Measurements from ENCODE around the gene PRKCD. TPM values are rescaled to one million over a fixed set of nuclear protein-coding genes. Genes with fewer than 3 reads are reported as not detected.
"Not testable (repeated sequence)": the region's sequence is repeated elsewhere in the genome, so short reads cannot be mapped to it uniquely, and the experiment has no call there.

Gene PRKCD
- total RNA-seq, 2 experiments from 2014 or later, result 19.9 to 23.5 TPM

- POLR2A ChIA-PET, result no interaction called here
- Mint-ChIP-seq H3K27ac (no peak overlapping the region), H3K36me3 (ENCODE audit: low read depth) (no peaks in the 10 kb centered on the region)
Measured at GRCh38 chr3:53144862-53145712, 15.9 kb upstream of the PRKCD start.

GRCh38 chr3:53145713-53146080 is 15.3 kb upstream of the PRKCD start:
- no peaks in the 10 kb centered on the region for H3K36me3 Mint-ChIP-seq (ENCODE audit: low read depth)
- no peak overlapping the region for H3K4me3 Mint-ChIP-seq
- H3K4me1 Mint-ChIP-seq, result peaks cover under 1% of the 10 kb centered on the region
- H3K9me3 Mint-ChIP-seq, result no peaks in the 10 kb centered on the region
- no peak overlapping the region for H3K27ac Mint-ChIP-seq
- no peaks in the 10 kb centered on the region for H3K27me3 Mint-ChIP-seq
- ChIA-PET CTCF (interaction anchor here (1.1 to 2.1 kb wide), 2 partner anchors 12 to 15 kb away, joined by 4 to 11 read pairs; partner anchors contain the start of gene PRKCD), POLR2A (no interaction called here)
- DNase-seq, result no peak

More at GRCh38 chr3:53144862-53145712, 15.9 kb upstream of the PRKCD start:
- Mint-ChIP-seq H3K9me3 (no peaks in the 10 kb centered on the region), H3K4me3 (no peak overlapping the region), H3K4me1 (peaks cover 7% of the 10 kb centered on the region), H3K27me3 (no peaks in the 10 kb centered on the region)
- CTCF ChIA-PET, result interaction anchor here (1.1 to 2.1 kb wide), 3 partner anchors 11 to 15 kb away, joined by 4 to 11 read pairs (median 7); partner anchors contain the start of gene PRKCD
- DNase-seq, result no peak

GRCh38 chr3:53146319-53146891 is 14.6 kb upstream of the PRKCD start:
- ChIA-PET CTCF (interaction anchor here (2.0 kb wide), 1 partner anchor 12 kb away, joined by 6 read pairs; no protein-coding TSS in a partner anchor), POLR2A (no interaction called here)
- H3K4me3 Mint-ChIP-seq, result no peak overlapping the region
- no peaks in the 10 kb centered on the region for H3K27me3 Mint-ChIP-seq
- H3K36me3 Mint-ChIP-seq (ENCODE audit: low read depth), result no peaks in the 10 kb centered on the region
- H3K27ac Mint-ChIP-seq, result no peak overlapping the region
- no peaks in the 10 kb centered on the region for H3K9me3 Mint-ChIP-seq
- no peak for DNase-seq
- no peaks in the 10 kb centered on the region for H3K4me1 Mint-ChIP-seq

- POLR2A ChIA-PET, result no interaction called here
- H3K27ac Mint-ChIP-seq, result no peak overlapping the region
- no peak for DNase-seq
Measured at GRCh38 chr3:53147151-53147902, 13.7 kb upstream of the PRKCD start.

GRCh38 chr3:53147903-53148400 is 13.1 kb upstream of the PRKCD start:
- H3K4me3 Mint-ChIP-seq, result no peak overlapping the region
- ChIA-PET POLR2A (no interaction called here), CTCF (interaction anchor here (0.6 to 2.6 kb wide), 7 partner anchors 12 to 48 kb away, joined by 3 to 8 read pairs (median 5); no protein-coding TSS in a partner anchor)
- H3K27me3 Mint-ChIP-seq, result no peaks in the 10 kb centered on the region
- no peak overlapping the region for H3K27ac Mint-ChIP-seq
- H3K9me3 Mint-ChIP-seq, result no peaks in the 10 kb centered on the region
- H3K4me1 Mint-ChIP-seq, result no peaks in the 10 kb centered on the region
- no peak for DNase-seq
- H3K36me3 Mint-ChIP-seq (ENCODE audit: low read depth), result no peaks in the 10 kb centered on the region

More at GRCh38 chr3:53147151-53147902, 13.7 kb upstream of the PRKCD start:
- no peaks in the 10 kb centered on the region for H3K27me3 Mint-ChIP-seq
- no peaks in the 10 kb centered on the region for H3K36me3 Mint-ChIP-seq (ENCODE audit: low read depth)
- H3K4me3 Mint-ChIP-seq, result no peak overlapping the region
- no peaks in the 10 kb centered on the region for H3K4me1 Mint-ChIP-seq
- CTCF ChIA-PET, result interaction anchor here (0.6 to 2.6 kb wide), 7 partner anchors 13 to 49 kb away, joined by 3 to 8 read pairs (median 5); no protein-coding TSS in a partner anchor
- H3K9me3 Mint-ChIP-seq, result no peaks in the 10 kb centered on the region

- Mint-ChIP-seq H3K4me3 (no peak overlapping the region), H3K27me3 (peaks cover 9% of the 10 kb centered on the region), H3K27ac (no peak overlapping the region), H3K4me1 (no peaks in the 10 kb centered on the region), H3K9me3 (no peaks in the 10 kb centered on the region), H3K36me3 (ENCODE audit: low read depth) (no peaks in the 10 kb centered on the region)
- ChIA-PET POLR2A (no interaction called here), CTCF (interaction anchor here (1.0 to 2.6 kb wide), 5 partner anchors 11 to 126 kb away, joined by 3 to 8 read pairs (median 4); partner anchors contain the start of gene PRKCD)
- DNase-seq, result no peak
Measured at GRCh38 chr3:53149006-53149690, 11.9 kb upstream of the PRKCD start.

- H3K9me3 Mint-ChIP-seq, result no peaks in the 10 kb centered on the region
- no peaks in the 10 kb centered on the region for H3K4me1 Mint-ChIP-seq
- H3K36me3 Mint-ChIP-seq (ENCODE audit: low read depth), result no peaks in the 10 kb centered on the region
- ChIA-PET POLR2A (no interaction called here), CTCF (interaction anchor here (1.0 to 2.6 kb wide), 5 partner anchors 8 to 126 kb away, joined by 3 to 8 read pairs (median 4); partner anchors contain the start of gene PRKCD)
- H3K4me3 Mint-ChIP-seq, result no peak overlapping the region
- H3K27ac Mint-ChIP-seq, result no peak overlapping the region
- peaks cover 11% of the 10 kb centered on the region for H3K27me3 Mint-ChIP-seq
- DNase-seq, result no peak
Measured at GRCh38 chr3:53149699-53150098, 11.3 kb upstream of the PRKCD start.

- Mint-ChIP-seq H3K4me3 (no peak overlapping the region), H3K4me1 (no peaks in the 10 kb centered on the region), H3K9me3 (no peaks in the 10 kb centered on the region), H3K27me3 (peaks cover 16% of the 10 kb centered on the region), H3K36me3 (ENCODE audit: low read depth) (no peaks in the 10 kb centered on the region), H3K27ac (no peak overlapping the region)
- DNase-seq, result no peak
- ChIA-PET CTCF (interaction anchor here (1.0 to 1.9 kb wide), 5 partner anchors 8 to 45 kb away, joined by 3 to 6 read pairs (median 4); partner anchors contain the start of gene PRKCD), POLR2A (no interaction called here)
Measured at GRCh38 chr3:53150247-53151085, 10.5 kb upstream of the PRKCD start.

GRCh38 chr3:53151086-53151438 is 9.9 kb upstream of the PRKCD start:
- H3K36me3 Mint-ChIP-seq (ENCODE audit: low read depth); H3K4me1 Mint-ChIP-seq; H3K4me3 Mint-ChIP-seq; DNase-seq; H3K27ac Mint-ChIP-seq; H3K9me3 Mint-ChIP-seq; POLR2A ChIA-PET: not testable (repeated sequence)
- CTCF ChIA-PET, result interaction anchor here (0.6 to 1.8 kb wide), 4 partner anchors 8 to 63 kb away, joined by 4 to 6 read pairs (median 6); no protein-coding TSS in a partner anchor
- peaks cover 22% of the 10 kb centered on the region for H3K27me3 Mint-ChIP-seq

- H3K4me1 Mint-ChIP-seq, result no peaks in the 10 kb centered on the region
- CTCF ChIA-PET, result interaction anchor here (0.6 to 1.8 kb wide), 4 partner anchors 9 to 63 kb away, joined by 4 to 6 read pairs (median 6); no protein-coding TSS in a partner anchor
- H3K4me3 Mint-ChIP-seq, result no peak overlapping the region
Measured at GRCh38 chr3:53151465-53151864, 9.5 kb upstream of the PRKCD start.

GRCh38 chr3:53151870-53152660 is 8.9 kb upstream of the PRKCD start:
- ChIA-PET CTCF (interaction anchor here (1.0 to 1.2 kb wide), 2 partner anchors 9 to 43 kb away, joined by 4 to 6 read pairs; no protein-coding TSS in a partner anchor), POLR2A (no interaction called here)
- no peak overlapping the region for H3K27ac Mint-ChIP-seq

More at GRCh38 chr3:53151465-53151864, 9.5 kb upstream of the PRKCD start:
- H3K36me3 Mint-ChIP-seq (ENCODE audit: low read depth), result no peaks in the 10 kb centered on the region
- no peaks in the 10 kb centered on the region for H3K9me3 Mint-ChIP-seq
- no peak for DNase-seq
- POLR2A ChIA-PET, result no interaction called here
- H3K27ac Mint-ChIP-seq, result no peak overlapping the region
- peaks cover 25% of the 10 kb centered on the region for H3K27me3 Mint-ChIP-seq

More at GRCh38 chr3:53151870-53152660, 8.9 kb upstream of the PRKCD start:
- DNase-seq, result no peak
- no peaks in the 10 kb centered on the region for H3K9me3 Mint-ChIP-seq
- no peak overlapping the region for H3K4me3 Mint-ChIP-seq
- H3K4me1 Mint-ChIP-seq, result no peaks in the 10 kb centered on the region
- no peaks in the 10 kb centered on the region for H3K36me3 Mint-ChIP-seq (ENCODE audit: low read depth)
- peaks cover 30% of the 10 kb centered on the region for H3K27me3 Mint-ChIP-seq
